IPS DF 6.9 (cell line): ENCODE measurements around the gene PDK2.

Experiments used
- DNase-seq: peaks from one replicate; pipeline ENCODE4 v3.0.0-alpha.2; 2013; ENCODE audit warnings: low read depth, low spot score
- H3K27ac ChIP-seq: one replicate; pipeline ENCODE4 v1.5.1; 2013; ENCODE audit warnings: low read length, control low read depth
- H3K27me3 ChIP-seq: 2 replicates; pipeline ENCODE4 v1.6.1; 2013; ENCODE audit warnings: mild to moderate bottlenecking, low read length; ENCODE audit not compliant: control insufficient read depth, insufficient read depth
- H3K36me3 ChIP-seq: 2 replicates; pipeline ENCODE4 v1.6.1; 2013; ENCODE audit warnings: low read length; ENCODE audit not compliant: control insufficient read depth, insufficient read depth
- H3K4me1 ChIP-seq: 2 replicates; pipeline ENCODE4 v1.6.1; 2013; ENCODE audit warnings: low read length; ENCODE audit not compliant: control insufficient read depth, insufficient read depth
- H3K4me3 ChIP-seq: 2 replicates; pipeline ENCODE4 v1.5.1; 2013; ENCODE audit warnings: mild to moderate bottlenecking, low read length
- H3K9me3 ChIP-seq: 2 replicates; pipeline ENCODE4 v1.6.1; 2013; ENCODE audit warnings: low read length, inconsistent platforms; ENCODE audit not compliant: control insufficient read depth, insufficient read depth
- WGBS: extraction: QIAGEN DNeasy Blood & Tissue Kit; methylation state at CpG from one replicate; pipeline ENCODE4 v1.1.7; 2013; ENCODE audit warnings: mixed read lengths, missing lambda C conversion rate; ENCODE audit not compliant: insufficient read length, insufficient coverage; 5-methylcytosine and 5-hydroxymethylcytosine counted together

Gene PDK2

DNA sequence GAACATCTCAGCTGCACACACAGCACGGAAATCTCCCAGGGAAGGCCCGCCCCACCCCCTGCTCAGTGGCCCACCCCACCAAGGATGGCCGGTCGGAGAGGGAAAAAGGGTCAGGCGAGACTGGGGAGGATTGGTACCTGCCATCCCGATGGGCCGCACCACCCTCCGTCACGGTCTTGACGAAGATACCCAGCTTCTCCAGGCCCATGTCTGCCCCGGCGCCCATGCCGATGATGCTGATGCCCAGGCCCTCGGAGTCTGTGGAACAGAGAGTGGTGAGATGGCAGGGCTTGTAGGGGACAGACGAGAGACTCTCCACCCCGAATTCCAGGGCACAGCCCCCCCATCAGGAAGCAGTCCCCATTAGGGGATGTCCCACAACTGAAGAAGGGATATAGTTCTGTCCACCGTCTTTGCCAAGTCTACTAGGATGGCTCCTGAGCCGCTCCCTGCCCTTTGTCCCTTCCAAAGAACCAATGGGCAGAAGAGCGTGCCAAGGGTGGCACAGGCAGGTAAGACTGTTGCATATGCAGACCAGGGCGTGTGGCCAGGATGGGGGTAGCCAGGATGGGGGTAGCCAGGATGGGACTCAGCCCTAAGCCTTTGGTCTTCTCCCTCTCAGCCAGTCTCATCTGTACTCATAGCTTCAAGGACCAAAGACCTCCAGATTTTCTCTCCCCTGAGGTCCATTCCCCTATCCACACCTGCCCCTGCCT lies 48.5 kb downstream of the PDK2 start:
- WGBS = no CpG with 5 or more reads among the region's 20 CpGs
- Histone ChIP-seq H3K9me3 (no peaks in the 10 kb centered on the region), H3K27ac (no peak overlapping the region), H3K36me3 (peaks cover 9% of the 10 kb centered on the region; the same call in 1 of the 2 replicates), H3K4me3 (no peak overlapping the region), H3K27me3 (no peaks in the 10 kb centered on the region), H3K4me1 (peaks cover 3% of the 10 kb centered on the region)
- no peak for DNase-seq

DNA sequence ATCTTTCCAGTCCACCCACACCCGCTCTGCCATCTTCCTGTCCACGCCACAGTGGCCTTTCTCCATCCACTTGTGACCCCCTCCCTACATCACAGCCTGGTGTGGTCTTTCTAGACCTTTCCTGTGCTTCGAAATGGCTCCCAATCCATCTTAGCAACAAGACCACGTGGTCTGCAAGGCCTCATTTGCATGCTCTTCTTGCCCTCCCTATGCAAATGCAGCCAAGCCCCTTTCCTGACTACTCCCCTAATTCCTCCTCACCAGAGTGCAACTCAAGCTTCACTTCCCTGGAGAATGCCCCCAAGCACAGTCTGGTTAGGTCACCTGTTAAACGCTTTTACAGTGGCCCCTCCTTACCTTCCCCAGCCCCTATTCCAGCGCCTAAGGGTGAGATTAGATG lies 49.2 kb downstream of the PDK2 start:
- no peak for DNase-seq
- H3K4me3 ChIP-seq = no peak overlapping the region
- no peaks in the 10 kb centered on the region for H3K9me3 ChIP-seq
- H3K4me1 ChIP-seq = peaks cover 3% of the 10 kb centered on the region
- WGBS = no CpG with 5 or more reads among the region's 6 CpGs
- peaks cover 3% of the 10 kb centered on the region; the same call in 1 of the 2 replicates for H3K36me3 ChIP-seq
- H3K27me3 ChIP-seq = no peaks in the 10 kb centered on the region; the same call in 1 of the 2 replicates
- no peak overlapping the region for H3K27ac ChIP-seq

DNA sequence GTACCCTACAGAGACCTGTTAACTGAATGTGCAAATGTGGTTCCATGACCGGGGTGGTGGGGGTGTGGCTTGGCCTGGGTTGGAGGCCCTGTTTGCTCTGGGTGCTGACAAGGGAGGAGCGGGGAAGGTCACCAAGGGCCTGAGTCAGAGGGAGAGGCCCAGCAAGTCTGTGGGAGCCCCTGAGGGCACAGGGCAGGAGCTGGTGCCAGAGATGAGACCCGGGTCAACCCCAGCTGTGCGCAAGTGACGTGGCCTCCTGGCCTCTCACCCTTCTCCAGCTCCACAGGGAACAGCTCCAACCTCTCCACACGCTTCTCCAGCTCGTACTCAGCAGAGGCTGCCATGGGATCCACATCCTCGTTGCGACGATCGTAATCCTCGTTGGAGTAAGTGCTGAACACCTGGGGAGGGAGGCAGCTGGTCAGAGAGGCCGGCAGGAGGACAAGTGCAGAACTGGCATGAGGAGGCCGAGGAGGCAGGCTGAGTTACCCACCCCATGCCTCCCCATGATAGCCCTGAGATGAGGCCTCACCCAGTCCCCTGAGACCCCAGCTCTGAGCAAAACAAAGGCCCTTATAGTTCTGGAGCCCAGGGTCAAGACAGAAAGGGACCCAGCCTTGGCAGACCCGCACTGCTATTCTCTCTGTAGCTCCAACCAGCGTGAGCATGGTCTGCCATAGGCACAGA lies 49.8 kb downstream of the PDK2 start:
- no CpG with 5 or more reads among the region's 16 CpGs for WGBS
- Histone ChIP-seq H3K4me3 (no peak overlapping the region), H3K27ac (no peak overlapping the region), H3K9me3 (no peaks in the 10 kb centered on the region), H3K36me3 (peaks cover 3% of the 10 kb centered on the region; the same call in 1 of the 2 replicates), H3K27me3 (peaks cover 2% of the 10 kb centered on the region; the same call in 1 of the 2 replicates), H3K4me1 (peaks cover 4% of the 10 kb centered on the region)
- no peak for DNase-seq

DNA sequence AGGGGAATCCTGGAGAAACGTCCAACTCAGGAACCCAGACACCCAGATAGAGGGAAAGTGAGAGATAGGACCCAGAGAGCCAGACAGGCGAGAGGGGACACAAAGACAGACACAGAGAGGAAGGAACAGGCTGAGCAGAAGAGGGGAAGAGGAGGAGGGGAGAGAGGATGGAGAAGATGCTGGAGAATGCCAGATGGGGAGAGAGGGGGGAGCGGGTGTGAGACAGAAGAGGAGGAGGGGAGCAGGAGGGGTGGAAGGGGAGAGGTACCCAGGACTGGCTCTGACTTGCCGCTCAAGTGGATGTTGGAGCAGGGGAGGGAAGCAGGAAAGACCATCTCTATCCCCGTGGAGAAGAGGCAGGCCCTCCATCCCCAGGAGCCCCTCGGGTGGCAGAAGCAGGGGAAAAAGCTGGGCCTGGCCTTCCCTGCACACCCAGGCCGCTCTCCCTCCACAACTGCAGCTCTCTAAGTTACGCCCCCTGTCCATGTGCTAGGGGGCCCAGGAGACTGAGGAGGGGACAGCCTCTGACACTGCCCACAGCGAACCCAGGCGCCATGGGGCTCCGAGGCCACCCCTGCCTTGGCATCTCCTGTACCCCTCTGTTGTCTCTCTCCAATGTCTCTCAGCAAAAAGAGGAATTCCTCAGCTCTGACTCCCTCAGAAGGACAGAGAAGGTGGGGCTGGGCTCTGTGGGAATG lies 50.5 kb downstream of the PDK2 start:
- Histone ChIP-seq H3K27me3 (peaks cover 2% of the 10 kb centered on the region; the same call in 1 of the 2 replicates), H3K4me3 (no peak overlapping the region), H3K9me3 (no peaks in the 10 kb centered on the region), H3K27ac (no peak overlapping the region), H3K36me3 (peaks cover 3% of the 10 kb centered on the region; the same call in 1 of the 2 replicates), H3K4me1 (peaks cover 5% of the 10 kb centered on the region)
- no peak for DNase-seq
- no CpG with 5 or more reads among the region's 11 CpGs for WGBS

DNA sequence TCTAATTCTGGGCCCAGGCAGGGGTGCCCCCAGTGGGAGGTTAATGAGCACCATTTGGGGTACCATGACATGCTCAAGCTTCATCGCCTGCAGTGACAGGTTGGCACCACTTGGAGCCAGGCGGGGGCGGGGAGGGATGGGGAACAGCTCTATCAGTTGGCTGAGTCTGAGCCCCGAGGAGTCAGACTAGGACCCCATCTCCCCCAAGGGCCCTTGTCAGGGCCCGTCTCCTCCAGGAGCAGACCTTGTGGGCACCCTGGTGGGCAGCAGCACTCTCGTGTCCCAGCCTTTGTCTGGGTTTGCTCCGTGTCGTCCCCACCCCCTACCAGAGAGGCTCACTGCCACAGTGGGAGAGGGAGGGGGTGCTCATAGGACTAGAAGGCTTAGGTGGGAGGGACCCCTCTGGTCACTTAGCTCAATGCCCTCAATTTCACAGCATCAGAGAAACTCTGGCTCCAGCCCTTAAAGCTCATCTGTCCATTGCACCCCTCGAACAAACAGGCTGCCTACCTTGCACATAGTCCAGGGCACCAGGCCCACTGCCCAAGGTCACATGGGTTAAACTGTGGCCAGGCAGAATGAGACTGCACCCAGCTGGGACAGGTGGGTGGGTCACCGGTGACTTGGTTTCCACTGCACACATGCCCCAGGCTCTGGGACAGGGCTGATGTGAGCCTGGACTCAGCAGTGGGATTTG lies 51.2 kb downstream of the PDK2 start:
- Histone ChIP-seq H3K4me3 (no peak overlapping the region), H3K36me3 (peaks cover 3% of the 10 kb centered on the region; the same call in 1 of the 2 replicates), H3K9me3 (no peaks in the 10 kb centered on the region), H3K27ac (no peak overlapping the region), H3K4me1 (peaks cover 5% of the 10 kb centered on the region), H3K27me3 (peaks cover 2% of the 10 kb centered on the region; the same call in 1 of the 2 replicates)
- WGBS = no CpG with 5 or more reads among the region's 10 CpGs
- DNase-seq = no peak

DNA sequence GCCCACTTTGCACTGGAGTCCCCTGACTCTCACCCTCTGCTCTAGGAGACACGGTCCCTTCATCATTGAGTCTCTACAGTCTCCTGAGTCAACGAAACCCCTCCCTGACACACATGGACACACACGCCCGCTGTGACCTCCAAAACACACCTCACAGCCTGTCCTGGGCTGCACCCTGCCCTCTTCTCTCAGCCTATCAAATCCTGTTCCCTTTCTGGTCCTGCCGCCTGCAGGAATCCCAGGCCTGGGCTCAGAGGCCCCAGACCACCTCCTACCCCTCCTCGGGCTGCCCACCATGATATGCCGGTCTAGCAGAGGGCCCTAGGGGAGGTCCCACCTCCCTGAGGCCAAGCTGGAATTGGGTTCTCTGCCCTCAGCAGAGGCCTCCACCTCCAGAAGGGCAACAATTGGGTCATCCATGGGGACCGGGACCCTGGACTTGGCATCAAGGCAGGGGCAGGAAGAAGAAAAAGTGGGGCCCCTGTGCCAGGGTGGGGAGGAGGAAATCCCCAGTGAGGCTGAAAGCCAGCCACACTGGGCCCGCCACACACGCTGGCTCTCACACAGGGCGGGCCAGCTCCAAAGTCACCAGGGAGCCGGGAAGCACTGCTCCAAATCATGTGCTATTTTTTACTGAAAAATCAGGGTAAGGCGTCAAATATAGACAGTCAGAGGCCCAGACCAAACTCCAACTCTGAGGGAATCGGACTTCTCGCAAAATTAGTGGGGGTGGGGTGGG lies 51.9 kb downstream of the PDK2 start:
- DNase-seq = no peak
- Histone ChIP-seq H3K4me3 (no peak overlapping the region), H3K36me3 (peaks cover 3% of the 10 kb centered on the region; the same call in 1 of the 2 replicates), H3K4me1 (peaks cover 5% of the 10 kb centered on the region), H3K27ac (no peak overlapping the region), H3K27me3 (peaks cover 2% of the 10 kb centered on the region; the same call in 1 of the 2 replicates), H3K9me3 (no peaks in the 10 kb centered on the region)
- no CpG with 5 or more reads among the region's 15 CpGs for WGBS

DNA sequence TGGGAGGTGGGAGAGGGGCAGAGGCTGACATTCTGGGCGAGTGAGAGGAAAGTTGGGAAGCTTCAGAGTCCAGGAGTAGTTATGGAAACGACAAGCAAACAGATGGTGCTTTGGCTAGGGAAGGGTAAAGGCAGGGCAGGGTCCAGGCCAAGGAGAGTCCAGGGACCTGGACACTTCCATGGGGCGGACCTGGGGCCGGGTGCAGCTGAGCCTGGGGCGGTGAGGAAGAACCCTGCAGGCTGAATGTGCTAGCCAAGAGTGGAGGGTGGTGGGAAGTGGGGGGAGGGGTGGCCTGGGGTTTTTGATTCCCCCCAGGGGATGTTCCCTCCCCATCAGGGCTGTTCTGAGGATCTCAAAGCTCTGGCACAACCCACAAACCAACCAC lies 52.7 kb downstream of the PDK2 start:
- no peaks in the 10 kb centered on the region for H3K9me3 ChIP-seq
- no peak overlapping the region for H3K4me3 ChIP-seq
- H3K27me3 ChIP-seq = peaks cover 2% of the 10 kb centered on the region; the same call in 1 of the 2 replicates
- no peak overlapping the region for H3K27ac ChIP-seq
- no peak for DNase-seq
- no CpG with 5 or more reads among the region's 5 CpGs for WGBS
- H3K4me1 ChIP-seq = peaks cover 5% of the 10 kb centered on the region
- peaks cover 3% of the 10 kb centered on the region; the same call in 1 of the 2 replicates for H3K36me3 ChIP-seq

DNA sequence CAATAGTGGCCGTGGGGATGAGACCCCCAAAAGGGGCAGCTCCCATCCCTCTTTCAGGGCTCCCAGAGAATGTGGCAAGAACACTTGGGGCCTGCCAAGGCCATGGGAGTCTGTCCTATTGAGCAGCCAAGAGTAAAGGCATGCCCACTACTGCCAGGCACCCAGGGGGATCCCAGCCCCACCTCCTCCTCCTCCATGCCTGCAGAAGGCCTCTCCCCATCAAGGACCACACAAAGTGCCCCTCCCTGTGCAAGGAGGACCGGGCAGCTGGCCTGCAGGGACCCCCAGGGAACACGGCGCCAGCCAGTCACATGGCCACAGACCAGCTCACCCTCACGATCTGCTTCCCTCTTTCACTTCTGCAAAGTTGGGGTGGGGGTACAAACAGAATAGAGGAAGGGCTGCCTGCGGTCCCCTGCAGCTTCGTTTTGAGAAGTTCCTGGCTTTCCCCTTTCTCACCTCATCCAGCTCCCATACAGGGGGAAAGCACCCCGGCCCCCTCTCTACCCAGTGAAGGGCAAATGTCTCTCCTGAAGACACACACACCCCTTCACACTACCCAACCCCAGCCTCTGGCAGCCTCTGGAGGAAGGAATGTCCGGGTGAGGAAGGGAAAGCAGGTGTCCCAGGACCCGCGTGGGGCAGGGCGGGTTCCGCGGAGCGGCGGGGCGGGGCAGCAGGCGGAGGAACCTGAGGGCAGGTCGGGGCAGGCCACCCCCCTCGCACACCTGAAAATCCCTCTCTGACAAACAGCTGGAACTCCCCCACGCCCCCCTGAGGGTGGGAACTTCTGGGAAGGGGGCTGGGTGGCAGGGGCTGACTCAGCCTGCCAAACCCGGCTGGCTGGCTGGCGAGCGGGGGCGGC lies 53.3 kb downstream of the PDK2 start:
- no peak for DNase-seq
- no CpG with 5 or more reads among the region's 25 CpGs for WGBS
- Histone ChIP-seq H3K27me3 (peaks cover 2% of the 10 kb centered on the region; the same call in 1 of the 2 replicates), H3K4me1 (peaks cover 5% of the 10 kb centered on the region), H3K36me3 (peaks cover 3% of the 10 kb centered on the region; the same call in 1 of the 2 replicates), H3K27ac (no peak overlapping the region), H3K4me3 (peak overlapping the region; percentile 28; the same call in 1 of the 2 replicates), H3K9me3 (no peaks in the 10 kb centered on the region)

DNA sequence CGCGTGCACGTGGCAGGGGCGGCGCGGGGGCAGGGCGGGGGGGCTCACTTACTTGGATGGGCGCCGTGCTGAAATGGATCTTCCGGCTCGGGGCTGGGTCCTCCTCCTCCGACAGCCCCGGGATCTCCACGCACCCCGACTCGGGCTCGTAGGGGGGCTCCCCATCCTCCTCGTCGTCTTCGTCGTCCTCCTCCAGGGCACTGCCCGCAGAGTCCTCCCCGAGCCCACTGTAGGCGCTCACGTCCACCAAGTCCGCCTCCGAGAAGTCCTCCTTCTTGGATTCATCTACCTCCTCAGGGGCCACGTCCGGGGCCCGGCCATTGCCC lies 53.9 kb downstream of the PDK2 start:
- Histone ChIP-seq H3K4me1 (peaks cover 5% of the 10 kb centered on the region), H3K9me3 (no peaks in the 10 kb centered on the region), H3K27me3 (peaks cover 2% of the 10 kb centered on the region; the same call in 1 of the 2 replicates), H3K27ac (no peak overlapping the region), H3K36me3 (peaks cover 3% of the 10 kb centered on the region; the same call in 1 of the 2 replicates), H3K4me3 (peak overlapping the region; percentile 44; the same call in 1 of the 2 replicates)
- no CpG with 5 or more reads among the region's 30 CpGs for WGBS
- DNase-seq = no peak
